SKM-1 (cell line): ENCODE measurements around the gene TRIM56.
A peak's percentile ranks its signal among the peaks of the same experiment; 100 is the strongest.
"Not testable (repeated sequence)": the region's sequence is repeated elsewhere in the genome, so short reads cannot be mapped to it uniquely, and the experiment has no call there.

Experiments
- DNase-seq: peaks from one replicate; lab custom pipeline; 2025; ENCODE audit not compliant: unreplicated experiment; lab: John Stamatoyannopoulos, UW

Gene TRIM56

DNA sequence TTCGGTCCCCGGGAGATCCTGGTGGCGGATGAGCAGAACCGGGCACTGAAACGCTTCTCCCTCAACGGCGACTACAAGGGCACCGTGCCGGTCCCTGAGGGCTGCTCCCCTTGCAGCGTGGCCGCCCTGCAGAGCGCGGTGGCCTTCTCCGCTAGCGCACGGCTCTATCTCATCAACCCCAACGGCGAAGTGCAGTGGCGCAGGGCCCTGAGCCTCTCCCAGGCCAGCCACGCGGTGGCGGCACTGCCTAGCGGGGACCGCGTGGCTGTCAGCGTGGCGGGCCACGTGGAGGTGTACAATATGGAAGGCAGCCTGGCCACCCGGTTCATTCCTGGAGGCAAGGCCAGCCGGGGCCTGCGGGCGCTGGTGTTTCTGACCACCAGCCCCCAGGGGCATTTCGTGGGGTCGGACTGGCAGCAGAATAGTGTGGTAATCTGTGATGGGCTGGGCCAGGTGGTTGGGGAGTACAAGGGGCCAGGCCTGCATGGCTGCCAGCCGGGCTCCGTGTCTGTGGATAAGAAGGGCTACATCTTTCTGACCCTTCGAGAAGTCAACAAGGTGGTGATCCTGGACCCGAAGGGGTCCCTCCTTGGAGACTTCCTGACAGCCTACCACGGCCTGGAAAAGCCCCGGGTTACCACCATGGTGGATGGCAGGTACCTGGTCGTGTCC is 3.7 kb downstream of the TRIM56 start:
- no peak for DNase-seq

DNA sequence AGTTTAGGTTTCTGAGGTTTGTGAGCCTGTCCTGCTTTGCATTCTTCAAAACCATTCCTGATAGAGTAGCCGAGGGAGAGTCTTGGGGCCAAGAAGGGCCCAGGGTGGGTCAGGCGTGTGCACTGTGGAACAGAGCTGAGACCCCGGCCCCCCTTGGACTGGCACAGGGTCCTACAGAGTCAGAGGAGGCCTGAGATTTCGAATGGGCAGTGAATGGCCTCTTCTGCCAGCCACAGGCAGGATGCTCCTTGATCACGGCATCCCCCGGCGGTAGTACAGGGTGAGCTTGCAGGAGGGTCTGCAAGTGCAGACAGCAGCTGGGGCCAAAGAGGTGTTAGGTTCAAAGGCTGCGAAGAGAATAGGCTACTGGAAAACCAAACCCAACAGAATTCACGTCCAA is 4.6 kb downstream of the TRIM56 start:
- DNase-seq = no peak

DNA sequence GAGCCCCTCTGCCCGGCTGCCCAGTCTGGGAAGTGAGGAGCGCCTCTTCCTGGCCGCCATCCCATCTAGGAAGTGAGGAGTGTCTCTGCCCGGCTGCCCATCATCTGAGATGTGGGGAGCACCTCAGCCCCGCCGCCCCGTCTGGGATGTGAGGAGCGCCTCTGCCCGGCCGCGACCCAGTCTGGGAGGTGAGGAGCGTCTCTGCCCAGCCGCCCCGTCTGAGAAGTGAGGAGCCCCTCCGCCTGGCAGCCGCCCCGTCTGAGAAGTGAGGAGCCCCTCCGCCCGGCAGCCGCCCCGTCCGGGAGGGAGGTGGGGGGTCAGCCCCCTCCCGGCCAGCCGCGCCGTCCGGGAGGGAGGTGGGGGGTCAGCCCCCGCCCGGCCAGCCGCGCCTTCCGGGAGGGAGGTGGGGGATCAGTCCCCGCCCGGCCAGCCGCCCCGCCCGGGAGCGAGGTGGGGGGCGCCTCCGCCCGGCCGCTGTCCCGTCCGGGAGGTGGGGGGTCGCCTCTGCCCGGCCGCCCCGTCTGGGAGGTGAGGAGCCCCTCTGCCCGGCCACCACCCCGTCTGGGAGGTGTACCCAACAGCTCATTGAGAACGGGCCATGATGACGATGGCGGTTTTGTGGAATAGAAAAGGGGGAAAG is 7.1 kb downstream of the TRIM56 start:
- DNase-seq = not testable (repeated sequence)

DNA sequence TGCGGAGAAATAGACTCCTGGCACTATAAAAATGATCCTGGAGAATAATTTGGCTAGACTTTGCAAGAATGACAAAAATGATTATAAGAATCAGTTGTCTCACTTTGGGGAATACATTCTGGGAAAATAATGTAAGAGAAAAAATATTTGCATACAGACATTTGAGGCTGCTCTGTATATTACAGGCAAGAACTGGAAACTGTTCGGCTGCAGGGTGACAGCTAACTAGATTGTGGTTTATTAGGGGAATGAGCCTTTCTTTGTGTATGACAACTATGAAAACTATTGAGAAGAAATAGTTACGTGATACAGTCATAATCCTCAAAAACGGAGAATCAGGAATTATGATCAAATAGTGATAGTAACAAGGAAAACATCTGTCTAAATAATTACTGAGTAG is 8.6 kb downstream of the TRIM56 start:
- DNase-seq = no peak

DNA sequence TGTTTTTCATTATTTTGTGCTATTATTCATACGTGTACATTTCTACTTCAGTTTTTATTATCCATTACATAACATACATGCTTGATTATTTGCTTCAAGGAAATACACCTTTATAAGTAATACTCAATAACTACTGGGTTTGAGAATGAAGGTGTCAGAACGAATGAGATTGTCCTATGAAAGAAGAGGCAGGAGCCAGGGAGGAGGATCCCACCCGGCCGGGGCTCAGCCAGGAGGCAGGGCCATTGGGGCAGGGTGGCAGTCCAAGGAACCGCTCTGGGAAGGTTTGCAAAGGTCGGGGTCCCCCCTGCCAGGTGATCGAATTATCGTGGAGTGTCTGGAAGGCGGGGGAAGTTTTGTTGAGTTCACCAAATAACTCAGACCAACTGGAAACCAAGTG is 9.1 kb downstream of the TRIM56 start:
- DNase-seq = no peak

DNA sequence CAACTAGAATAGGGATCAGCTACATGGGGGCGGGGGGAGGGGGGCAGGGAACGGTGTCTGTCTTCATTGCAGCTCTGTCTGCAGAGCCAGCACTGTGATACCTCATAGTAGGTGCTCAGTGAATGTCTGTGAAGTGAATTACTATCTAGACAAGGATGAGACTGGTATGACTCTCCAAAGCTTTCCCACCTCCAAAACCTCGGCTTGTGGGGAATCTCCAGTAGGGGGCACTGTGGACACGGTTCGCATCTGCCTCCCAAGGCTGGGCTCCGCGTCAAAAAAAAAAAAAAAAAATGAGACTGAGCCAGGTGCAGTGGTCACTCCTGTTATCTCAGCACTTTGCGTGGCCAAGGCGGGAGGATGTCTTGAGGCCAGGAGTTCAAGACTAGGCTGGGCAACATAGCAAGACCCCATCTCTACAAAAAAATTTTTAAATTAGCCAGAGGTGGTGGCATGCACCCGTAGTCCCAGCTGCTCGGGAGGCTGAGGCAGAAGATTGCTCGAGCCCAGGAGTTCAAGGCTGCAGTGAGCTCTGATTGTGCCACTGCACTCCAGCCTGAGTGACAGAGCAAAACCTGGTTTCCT is 9.6 kb downstream of the TRIM56 start:
- peak; percentile 34 for DNase-seq

DNA sequence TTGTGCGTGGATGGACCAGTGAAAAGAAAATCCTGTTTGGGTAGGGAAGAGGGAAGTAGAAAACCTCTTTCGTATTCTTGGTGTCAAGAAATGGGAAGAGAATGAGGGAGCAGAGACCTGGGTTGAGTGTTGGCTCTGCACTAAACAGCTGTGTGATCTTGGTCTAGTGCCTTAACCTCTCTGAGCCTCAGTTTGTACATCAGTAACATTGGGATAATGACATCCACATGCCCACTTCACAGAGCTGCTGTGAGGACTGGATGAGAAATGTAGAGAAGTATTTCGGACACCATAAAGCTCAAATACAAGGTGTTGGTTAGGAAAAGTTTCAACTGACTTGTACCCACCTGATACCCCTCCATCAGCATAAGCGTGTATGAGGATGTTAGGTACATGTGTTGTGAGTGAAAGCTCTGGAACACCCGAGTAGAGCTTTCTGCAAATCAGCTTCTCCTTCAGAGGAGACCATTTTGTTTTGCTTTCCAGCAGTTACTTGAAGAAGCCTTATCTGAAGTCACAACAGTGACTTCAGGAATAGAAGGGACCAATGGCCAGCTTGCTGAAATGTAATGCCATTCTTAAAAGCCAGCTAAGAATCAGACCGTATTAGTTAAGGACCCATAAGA is 11.2 kb downstream of the TRIM56 start:
- no peak for DNase-seq

DNA sequence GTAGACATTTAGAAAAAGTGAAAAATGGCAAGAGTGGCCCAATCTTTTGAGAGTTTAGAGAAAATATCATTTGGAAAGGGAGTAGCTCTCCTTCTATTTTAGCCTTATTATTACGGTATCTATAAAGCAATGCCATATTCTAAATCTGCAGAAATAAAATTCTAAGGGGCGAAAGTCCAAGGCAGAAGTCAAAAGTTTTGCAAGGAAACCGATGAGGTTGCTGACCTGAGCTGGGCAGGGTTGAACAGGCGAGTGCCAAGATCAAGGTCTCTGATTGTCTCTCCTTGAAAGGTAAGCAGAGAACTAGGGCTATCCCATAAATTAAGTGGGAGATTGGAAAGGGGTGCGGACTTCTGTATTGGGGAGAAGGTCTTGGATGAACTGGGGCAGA is 11.7 kb downstream of the TRIM56 start:
- DNase-seq = no peak

DNA sequence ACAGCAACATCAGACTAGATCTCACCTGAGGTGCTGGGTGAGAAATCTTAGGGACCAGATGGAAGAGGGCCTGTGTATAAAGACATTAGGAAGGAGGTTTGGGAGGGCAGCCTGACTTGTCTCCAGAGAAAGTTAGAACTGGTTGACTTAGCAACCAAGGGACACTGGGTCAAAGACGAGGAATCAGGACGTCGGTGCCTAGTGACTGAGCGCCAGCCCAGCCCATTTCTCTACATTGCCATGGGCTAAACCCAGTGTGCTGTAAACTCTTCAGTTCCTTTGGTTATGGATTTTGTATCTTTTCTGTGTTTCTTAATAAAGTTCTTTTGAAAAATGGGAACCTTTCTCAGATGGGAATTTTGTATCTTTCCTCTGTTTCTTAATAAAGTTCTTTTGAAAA is 12.3 kb downstream of the TRIM56 start:
- no peak for DNase-seq

DNA sequence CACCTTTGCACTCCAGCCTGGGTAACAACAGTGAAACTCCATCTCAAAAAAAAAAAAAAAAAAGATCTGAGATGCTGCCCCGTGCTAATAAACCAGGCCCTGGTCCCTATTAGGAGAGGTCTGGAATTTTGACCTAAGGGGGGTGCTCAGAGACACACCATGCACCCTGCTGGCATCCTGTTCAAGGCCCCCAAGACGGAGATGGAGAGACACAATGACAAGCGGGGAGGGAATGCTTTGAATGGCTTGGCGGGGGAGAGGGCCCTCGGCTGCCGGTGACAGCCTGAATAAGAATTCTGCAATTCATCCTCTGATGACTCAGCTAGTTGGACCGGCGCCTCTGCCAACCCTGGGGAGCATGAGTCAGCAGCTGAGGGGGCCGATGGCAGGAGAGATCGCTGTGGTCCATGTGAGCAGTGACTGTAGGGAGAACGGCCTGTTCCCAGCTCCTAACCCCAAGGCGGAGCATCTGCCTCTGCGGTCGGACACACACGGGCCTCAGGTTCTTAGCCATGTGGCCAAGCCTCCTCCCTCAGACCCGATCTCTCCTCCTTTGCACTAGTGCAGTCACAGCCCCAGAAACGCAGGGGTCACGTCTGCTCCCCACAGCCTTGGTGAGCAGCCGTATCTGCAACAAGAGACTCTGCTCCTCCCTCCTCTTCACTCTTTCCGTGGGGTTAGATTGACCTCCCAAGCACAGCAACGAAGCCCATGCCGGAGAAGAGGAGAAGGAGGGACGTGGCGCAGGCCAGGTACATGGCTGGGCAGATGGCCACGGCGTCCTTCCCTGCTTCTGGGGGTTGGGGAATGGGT is 14.9 kb downstream of the TRIM56 start:
- peak; percentile 80 for DNase-seq

DNA sequence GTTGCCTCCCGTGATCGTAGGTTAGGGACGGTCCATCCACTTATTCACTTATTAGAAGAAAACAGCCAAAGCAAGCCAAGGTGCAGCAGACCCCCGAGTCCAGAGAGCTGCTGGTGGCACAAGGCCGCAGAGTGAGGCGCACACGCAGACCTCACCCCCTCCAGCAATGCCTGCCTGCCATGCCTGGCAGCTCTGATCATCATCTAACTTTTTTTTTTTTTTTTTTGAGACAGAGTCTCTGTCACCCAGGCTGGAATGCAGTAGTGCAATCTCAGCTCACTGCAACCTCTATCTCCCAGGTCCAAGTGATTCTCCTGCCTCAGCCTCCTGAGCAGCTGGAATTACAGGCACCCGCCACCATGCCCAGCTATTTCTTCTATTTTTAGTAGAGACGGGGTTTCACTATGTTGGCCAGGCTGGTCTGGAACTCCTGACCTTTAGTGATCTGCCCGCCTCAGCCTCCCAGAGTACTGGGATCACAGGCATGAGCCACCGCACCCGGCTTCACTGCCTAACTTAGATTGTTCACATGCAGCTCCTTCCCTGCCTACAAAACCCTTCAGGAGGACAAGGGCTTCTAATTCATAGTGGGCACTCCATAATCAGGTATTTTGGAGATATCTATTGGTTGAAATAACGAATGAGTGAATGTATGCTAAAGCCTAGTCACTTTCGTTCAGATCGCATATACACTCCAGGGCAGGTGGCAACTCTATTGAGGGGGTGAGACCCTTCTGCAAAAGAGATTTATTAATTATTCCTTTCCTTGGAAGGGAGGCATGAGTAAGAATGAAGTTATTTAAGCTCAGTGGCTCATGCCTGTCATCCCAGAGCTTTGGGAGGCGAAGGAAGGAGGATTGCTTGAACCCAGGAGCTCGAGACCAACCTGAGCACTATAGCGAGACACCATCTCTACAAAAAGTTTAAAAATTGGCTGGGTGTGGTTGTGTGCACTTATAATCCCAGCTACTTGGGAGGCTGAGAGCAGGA is 15.9 kb downstream of the TRIM56 start:
- no peak for DNase-seq

DNA sequence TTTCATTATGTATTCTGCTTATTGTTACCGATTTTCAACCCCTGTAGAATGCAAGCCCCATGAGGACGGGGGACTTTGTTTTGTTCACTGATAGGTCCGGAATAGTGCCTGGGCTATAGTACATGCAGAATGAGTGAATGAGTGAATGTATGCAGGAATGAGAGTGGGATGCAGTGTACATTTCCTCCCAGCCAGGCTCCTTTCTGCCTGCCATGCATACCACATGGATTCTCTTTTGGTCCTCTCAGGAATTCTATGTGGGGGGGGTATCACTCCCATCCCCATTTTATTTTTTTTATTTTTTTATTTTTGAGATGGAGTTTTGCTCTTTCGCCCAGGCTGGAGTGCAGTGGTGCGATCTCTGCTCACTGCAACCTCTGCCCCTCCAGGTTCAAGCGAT is 16.7 kb downstream of the TRIM56 start:
- no peak for DNase-seq

DNA sequence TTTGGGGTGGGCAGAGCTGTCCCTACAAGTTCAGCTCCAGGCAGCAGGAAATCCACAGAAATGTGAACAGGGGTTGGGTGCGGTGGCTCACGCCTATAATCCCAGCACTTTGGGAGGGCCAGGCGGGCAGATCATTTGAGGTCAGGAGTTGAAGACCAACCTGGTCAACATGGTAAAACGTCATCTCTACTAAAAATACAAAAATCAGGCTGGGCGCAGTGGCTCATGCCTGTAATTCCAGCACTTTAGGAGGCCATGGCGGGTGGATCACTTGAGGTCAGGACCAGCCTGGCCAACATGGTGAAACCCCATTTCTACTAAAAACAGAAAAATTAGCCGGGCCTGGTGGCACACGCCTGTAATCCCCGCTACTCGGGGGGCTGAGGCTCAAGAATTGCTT is 18.4 kb downstream of the TRIM56 start:
- not testable (repeated sequence) for DNase-seq

DNA sequence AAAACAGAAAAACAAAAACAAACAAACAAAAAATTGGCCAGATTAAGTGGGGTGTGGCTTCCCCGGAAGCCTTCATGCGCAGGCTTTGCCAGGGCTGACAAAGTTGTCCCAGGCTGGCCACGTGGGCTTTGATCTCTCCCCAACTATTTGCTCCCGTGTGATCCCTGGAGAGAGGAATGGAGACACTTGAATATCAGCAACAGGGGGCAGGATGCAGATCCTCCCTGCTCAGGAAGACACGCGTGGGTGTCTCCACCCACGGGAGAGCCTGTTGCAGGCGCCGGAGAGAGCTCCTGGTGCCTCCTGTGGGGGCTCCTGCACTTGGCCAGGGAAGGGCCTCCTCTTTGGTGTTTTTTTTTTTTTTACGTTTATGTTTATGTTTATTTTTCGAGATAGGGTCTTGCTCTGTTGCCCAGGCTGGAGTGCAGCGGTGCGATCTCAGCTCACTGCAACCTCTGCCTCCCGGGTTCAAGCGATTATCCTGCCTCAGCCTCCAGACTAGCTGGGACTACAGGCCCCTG is 19.0 kb downstream of the TRIM56 start:
- DNase-seq = no peak

DNA sequence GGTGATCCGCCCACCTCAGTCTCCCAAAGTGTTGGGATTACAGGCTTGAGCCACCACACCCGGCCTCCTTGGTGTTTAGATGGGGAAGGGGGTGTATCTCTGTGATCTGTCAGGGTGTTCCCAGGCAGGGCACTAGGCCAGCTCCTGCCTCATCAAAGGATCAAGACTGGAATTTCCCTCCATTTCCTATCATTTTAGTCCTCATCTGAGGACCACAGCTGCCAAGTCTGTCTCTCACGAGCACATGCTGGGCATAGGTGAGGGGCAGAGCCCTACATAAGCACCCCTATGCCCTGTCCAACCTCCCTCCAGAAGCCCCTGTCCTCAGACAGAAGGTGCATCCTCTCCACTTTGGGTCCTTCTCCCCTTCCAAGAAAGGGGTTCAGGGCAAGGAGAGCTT is 19.5 kb downstream of the TRIM56 start:
- no peak for DNase-seq

DNA sequence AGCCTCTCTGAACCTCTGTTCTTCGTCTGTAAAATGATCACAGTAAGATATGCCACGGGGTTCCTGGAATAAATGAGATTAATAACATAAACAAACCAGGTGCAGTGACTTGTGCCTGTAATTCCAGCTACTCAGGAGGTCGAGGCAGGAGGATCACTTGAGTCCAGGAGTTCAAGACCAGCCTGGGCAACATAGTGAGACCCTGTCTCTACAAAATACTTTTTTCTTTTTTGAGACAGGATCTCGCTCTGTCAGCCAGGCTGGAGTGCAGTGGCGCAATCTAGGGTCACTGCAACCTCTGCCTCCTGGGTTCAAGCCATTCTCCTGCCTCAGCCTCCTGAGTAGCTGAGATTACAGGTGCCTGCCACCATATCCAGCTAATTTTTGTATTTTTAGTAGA is 20.0 kb downstream of the TRIM56 start:
- DNase-seq = not testable (repeated sequence)

DNA sequence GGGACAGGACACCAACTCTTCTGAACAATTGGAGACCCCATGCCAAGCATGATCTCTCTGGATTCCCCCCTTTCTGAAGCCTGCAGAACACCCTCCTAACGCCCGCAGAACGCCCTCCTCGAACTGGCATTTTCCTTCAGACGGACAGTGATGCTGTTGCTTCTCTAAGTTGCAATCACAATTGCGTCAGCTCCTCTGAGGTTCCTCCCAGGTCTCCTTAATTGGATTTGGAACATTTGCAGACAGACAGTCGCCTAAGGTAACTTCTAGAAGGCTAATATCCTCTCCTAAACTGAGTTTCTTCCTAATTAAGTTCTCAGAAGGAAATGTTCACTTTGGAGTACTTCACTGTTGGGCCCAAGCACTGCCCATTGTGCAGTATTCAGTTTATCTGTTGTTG is 21.1 kb downstream of the TRIM56 start:
- peak; percentile 48 for DNase-seq

DNA sequence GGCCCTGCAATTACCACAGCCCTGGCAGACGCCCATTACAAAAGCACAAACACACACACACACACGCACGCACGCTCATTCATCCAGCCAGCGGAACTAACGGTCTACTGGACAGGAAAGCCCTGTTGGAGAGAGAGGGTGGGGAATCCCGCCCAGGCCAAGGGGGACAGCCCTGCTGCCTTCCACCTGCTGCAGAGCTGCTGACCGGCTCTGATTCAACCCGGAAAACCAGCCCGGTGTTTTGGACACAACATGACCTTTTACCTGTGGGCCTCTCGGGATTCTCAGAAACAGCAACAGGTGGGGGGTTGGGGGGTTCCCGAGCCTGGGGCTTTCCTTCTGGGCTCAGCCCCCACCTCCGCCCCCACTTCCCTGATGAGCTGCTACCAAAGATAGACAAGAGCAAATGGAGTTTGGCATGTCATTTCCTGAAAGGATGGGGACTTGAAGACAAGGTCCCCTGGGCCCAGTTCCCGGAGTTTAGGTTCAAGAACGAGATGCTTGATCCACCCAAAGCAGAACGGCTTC is 23.1 kb downstream of the TRIM56 start:
- DNase-seq = peak; percentile 77

DNA sequence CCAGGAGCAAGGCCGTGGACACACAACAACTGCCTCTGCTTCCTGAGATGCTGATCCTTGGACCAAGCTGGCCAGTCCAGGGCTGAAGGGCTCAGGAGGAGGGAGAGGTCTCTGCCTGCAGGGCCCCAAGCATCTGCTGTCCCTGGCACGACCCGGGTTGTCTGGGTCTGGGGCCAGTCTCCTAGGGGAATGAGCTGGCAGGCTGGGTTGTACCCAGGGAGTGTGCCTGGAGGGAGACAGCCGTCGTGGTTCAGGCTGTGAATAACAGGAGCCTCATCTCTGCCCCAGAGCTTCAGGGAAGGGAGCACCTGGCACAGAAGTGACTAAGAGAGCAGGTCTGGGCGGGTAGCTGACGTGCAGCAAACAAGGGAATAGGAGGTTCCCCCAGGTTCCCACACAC is 23.7 kb downstream of the TRIM56 start:
- no peak for DNase-seq

DNA sequence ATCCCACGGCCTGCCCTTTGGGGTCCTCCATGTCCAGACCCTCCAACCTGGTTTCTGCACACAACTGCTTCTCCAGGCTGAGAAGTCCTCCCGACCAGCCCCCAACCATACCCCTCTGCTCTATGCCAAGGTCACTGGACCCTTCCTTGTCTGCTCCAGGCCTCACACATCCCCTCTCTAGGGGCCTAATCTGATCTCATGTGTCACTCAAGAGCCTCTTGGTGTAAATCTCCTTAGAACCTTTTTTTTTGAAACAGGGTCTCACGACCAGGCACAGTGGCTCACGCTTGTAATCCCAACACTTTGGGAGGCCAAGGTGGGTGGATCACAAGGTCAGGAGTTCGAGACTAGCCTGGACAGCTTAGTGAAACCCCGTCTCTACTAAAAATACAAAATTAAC is 24.1 kb downstream of the TRIM56 start:
- DNase-seq = no peak
